HUES64 (cell line): Measurements from ENCODE around the gene ERMAP.

Experiments
- H3K27ac ChIP-seq: 2 replicates; pipeline ENCODE4 v1.7.0; 2013; ENCODE audit warnings: low read depth, low read length, inconsistent platforms
- H3K27me3 ChIP-seq: 2 replicates; pipeline ENCODE4 v1.6.1; 2013; ENCODE audit warnings: mild to moderate bottlenecking, low read length; ENCODE audit not compliant: insufficient read depth
- H3K36me3 ChIP-seq: 2 replicates; pipeline ENCODE4 v1.6.1; 2013; ENCODE audit warnings: mild to moderate bottlenecking, low read length; ENCODE audit not compliant: insufficient read depth
- H3K4me1 ChIP-seq: 2 replicates; pipeline ENCODE4 v1.6.1; 2013; ENCODE audit warnings: mild to moderate bottlenecking, low read length, moderate library complexity; ENCODE audit not compliant: insufficient read depth
- H3K4me3 ChIP-seq: 2 replicates; pipeline ENCODE4 v1.5.1; 2013; ENCODE audit warnings: mild to moderate bottlenecking, low read length, moderate library complexity
- H3K9ac ChIP-seq: 2 replicates; pipeline ENCODE4 v1.6.1; 2013; ENCODE audit warnings: mild to moderate bottlenecking, low read depth, low read length
- H3K9me3 ChIP-seq: 2 replicates; pipeline ENCODE4 v1.6.1; 2013; ENCODE audit warnings: low read depth, low read length; ENCODE audit not compliant: insufficient read depth
- WGBS: fragments of 150-250, 120-280 bp; methylation state at CpG from one replicate; pipeline ENCODE4 v1.1.7; 2013; ENCODE audit warnings: missing lambda C conversion rate; 5-methylcytosine and 5-hydroxymethylcytosine counted together

ERMAP gene

DNA sequence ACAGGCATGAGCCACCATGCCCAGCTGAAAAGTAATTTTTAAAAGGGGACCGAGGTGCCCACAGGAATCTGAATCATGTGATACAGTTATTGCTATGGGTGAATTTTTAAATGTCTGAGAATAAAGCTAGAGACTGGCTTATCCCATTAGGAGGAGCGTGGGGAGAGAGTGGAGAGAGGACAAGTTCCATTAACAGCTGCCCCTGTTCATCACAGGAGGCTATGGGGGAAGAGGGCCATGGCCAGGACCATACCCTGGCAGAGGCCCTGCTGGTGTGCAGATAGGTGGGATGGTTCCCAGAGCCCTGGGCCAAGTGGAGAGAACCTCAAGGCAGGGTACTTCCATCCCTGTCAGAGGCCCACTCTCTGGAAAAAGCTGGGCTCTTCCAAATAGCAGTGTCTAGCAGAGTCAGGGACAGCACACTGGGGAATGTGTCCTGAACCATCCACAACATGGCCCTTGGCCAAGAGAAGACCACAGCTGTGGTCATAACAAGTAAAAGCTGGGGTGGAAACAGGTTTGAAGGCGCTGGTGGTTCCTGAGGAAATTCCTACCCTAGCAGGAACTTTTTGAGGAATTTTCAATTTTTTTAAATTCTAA, 15.8 kb downstream of the ERMAP start:
- WGBS: 90% methylated on average over 2 of the region's 3 CpGs
- Histone ChIP-seq H3K4me1 (no peaks in the 10 kb centered on the region), H3K9me3 (no peaks in the 10 kb centered on the region), H3K9ac (no peak overlapping the region), H3K36me3 (no peaks in the 10 kb centered on the region), H3K4me3 (no peak overlapping the region), H3K27ac (no peak overlapping the region), H3K27me3 (no peaks in the 10 kb centered on the region)

DNA sequence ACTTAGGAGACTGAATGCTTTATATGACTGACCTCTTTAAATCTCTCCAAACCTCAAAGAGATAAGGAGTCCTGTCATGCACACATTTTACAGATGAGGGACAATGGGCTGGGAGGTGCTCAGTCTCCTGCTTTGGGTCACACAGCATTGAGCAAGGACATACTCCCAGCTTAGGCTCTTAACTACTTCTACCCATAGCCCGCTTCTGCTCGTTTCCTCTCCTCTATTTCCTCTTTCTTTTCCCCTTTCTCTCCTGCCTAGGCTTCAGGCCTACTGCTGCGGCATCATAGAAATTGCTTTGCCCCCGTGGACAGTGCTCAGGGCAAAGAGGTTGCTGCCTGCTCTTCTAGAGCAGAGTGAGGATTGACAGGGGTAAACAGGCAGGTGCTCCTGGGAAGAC, 17.1 kb downstream of the ERMAP start:
- H3K9me3 ChIP-seq: no peaks in the 10 kb centered on the region
- H3K36me3 ChIP-seq: no peaks in the 10 kb centered on the region
- no peak overlapping the region for H3K4me3 ChIP-seq
- H3K27ac ChIP-seq: no peak overlapping the region
- 93% methylated on average over 4 of the region's 4 CpGs for WGBS
- no peaks in the 10 kb centered on the region for H3K4me1 ChIP-seq
- no peak overlapping the region for H3K9ac ChIP-seq
- H3K27me3 ChIP-seq: no peaks in the 10 kb centered on the region

DNA sequence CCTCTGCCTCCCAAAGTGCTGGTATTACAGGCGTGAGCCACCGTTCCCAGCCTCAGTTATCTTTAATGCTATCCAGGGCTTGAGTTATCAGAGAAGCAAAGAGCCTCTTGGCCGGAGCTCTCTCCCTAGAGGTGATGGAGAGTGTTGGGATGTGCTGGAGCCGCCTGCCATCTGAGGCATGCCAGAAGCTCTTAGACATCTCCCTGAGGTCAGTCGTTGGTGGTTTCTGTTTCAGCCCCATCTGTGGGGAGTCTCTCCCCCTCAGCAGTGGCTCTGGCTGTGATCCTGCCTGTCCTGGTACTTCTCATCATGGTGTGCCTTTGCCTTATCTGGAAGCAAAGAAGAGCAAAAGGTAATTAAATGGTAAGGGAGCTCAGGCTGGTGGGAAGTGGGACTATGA, 17.9 kb downstream of the ERMAP start:
- WGBS: 84% methylated on average over 5 of the region's 5 CpGs
- no peaks in the 10 kb centered on the region for H3K27me3 ChIP-seq
- no peaks in the 10 kb centered on the region for H3K36me3 ChIP-seq
- no peak overlapping the region for H3K9ac ChIP-seq
- no peaks in the 10 kb centered on the region for H3K9me3 ChIP-seq
- no peaks in the 10 kb centered on the region for H3K4me1 ChIP-seq
- no peak overlapping the region for H3K4me3 ChIP-seq
- H3K27ac ChIP-seq: no peak overlapping the region

DNA sequence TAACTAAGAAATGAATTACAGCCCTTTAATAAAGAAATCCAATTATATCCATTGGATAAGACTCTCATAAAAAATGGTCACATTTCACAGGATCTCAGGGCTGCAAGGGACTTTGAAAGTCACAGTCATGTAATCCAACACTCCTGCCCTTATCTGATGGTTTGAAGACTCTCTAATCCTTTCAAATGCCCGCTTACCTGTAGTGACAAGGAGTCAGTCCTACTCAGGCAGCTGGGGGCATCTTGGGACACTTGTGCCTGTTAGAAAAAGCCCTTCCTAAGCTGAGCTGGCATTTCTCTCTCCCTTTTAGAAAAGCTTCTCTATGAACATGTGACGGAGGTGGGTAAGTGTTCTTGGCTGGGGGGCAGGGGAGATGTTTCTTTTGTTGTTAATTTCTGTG, 18.5 kb downstream of the ERMAP start:
- Histone ChIP-seq H3K27me3 (no peaks in the 10 kb centered on the region), H3K9ac (no peak overlapping the region), H3K4me3 (no peak overlapping the region), H3K9me3 (no peaks in the 10 kb centered on the region), H3K4me1 (no peaks in the 10 kb centered on the region), H3K27ac (no peak overlapping the region), H3K36me3 (no peaks in the 10 kb centered on the region)
- WGBS: 88% methylated on average over 1 of the region's 2 CpGs

DNA sequence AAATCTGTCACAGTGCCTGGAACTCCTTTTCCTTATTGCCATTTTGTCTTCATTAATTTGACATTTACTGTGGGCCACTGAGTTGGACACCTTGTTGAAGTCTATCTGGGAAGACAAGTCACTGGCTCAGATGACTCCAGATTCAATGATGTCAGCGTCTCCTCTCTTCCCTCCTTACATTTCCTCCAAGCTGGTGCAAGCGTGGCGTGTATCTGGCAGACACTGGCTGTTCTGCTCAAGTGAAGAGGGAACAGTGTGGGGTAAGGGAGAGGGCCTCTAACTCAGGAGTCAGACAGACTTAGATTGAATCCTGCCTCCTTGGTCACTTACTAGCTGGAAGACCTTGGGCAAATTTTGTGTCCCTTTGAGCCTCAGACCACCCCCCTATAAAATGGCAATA, 20.8 kb downstream of the ERMAP start:
- Histone ChIP-seq H3K9me3 (no peaks in the 10 kb centered on the region), H3K27ac (no peak overlapping the region), H3K4me3 (no peak overlapping the region), H3K27me3 (no peaks in the 10 kb centered on the region), H3K4me1 (no peaks in the 10 kb centered on the region), H3K36me3 (peaks cover 4% of the 10 kb centered on the region; the same call in 1 of the 2 replicates), H3K9ac (no peak overlapping the region)
- WGBS: 64% methylated on average over 3 of the region's 3 CpGs

DNA sequence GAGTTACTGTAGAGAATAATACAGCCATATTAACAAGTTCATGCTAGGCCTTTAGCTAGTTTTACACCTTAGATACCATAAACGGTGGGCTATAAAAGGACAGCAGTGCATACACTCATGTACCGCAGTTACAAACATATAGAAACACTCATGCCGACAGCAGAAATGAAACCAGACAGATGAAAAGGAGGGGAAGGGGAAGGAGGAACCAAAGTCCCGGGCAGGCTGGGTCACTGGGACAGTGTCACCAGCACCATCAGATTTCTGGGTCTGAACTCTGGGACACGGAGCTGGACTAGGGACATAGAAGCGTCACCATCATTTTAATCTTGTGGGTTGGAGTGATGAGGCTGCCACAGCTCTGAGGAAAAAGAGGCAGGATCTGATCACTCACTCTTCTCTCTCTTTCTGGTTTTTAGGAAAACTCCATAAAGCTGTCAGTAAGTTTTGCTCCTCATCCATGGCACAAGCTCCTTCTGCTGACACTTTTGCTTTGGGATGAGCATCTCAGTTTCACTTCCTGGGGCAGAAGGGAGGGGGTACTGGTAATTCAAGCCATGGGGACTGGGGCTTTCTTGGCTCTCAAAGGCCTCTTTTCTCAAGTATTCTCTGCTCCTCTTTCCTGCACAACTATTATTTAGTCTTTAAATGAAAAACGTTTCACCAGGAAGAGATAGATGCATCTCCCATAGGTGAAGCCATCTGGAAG, 21.7 kb downstream of the ERMAP start:
- H3K9ac ChIP-seq: no peak overlapping the region
- no peaks in the 10 kb centered on the region for H3K27me3 ChIP-seq
- H3K36me3 ChIP-seq: peaks cover 4% of the 10 kb centered on the region; the same call in 1 of the 2 replicates
- H3K9me3 ChIP-seq: no peaks in the 10 kb centered on the region
- WGBS: 94% methylated on average over 7 of the region's 7 CpGs
- no peak overlapping the region for H3K4me3 ChIP-seq
- no peaks in the 10 kb centered on the region for H3K4me1 ChIP-seq
- no peak overlapping the region for H3K27ac ChIP-seq

DNA sequence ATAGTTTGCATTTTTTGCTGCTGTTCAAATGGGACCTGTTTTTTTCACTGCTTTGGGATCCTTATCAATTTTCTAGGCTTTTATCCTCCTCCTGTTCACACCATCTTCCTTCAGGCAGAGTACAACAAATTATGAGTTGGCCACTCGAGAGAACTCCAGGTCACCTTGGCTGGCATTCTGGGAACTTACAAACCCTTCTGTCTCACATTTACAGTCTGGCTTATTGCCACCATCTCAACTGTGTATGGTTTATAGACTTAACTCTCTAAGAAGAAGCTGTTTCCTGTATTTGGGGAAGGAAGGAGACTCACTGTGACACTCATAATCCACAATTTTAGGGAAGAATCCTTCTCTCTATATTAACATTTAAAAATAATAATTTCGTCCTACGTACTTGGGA, 24.1 kb downstream of the ERMAP start:
- Histone ChIP-seq H3K4me3 (no peak overlapping the region), H3K27ac (no peak overlapping the region), H3K9me3 (no peaks in the 10 kb centered on the region), H3K9ac (no peak overlapping the region), H3K4me1 (peaks cover 6% of the 10 kb centered on the region), H3K27me3 (no peaks in the 10 kb centered on the region), H3K36me3 (peaks cover 4% of the 10 kb centered on the region; the same call in 1 of the 2 replicates)
- 87% methylated on average over 3 of the region's 3 CpGs for WGBS

DNA sequence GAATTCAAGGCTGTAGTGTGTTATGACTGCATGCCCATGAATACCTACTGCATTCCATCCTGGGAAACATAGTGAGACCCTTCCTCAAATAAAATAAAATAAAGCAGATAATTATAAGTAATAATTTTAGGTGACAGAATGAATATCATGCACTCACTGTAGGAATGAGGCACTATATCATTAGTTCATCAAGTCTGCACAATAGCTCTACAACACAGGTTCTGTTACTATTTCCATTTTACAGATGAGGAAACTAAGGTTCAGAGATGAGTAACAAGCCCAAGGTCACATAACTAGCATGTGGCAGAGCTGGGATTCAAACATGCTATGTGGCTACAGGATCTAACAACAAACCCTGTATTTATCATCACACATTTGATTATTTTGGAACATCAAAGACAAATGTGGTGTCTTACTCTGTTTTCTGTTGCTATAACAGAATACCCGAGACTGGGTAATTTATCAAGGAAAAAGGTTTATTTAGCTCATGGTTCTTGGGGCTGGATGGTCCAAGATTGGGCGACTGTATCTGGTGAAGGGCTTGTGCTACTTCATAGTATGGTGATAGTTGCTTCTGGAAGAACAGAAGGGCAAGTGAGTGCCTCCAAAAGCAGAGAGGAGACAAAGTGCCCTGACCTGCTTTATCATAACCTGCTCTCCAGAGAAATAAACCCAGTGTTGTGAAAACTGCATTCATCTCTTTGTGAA, 24.7 kb downstream of the ERMAP start:
- Histone ChIP-seq H3K27ac (no peak overlapping the region), H3K36me3 (peaks cover 4% of the 10 kb centered on the region; the same call in 1 of the 2 replicates), H3K9ac (no peak overlapping the region), H3K4me3 (no peak overlapping the region), H3K27me3 (no peaks in the 10 kb centered on the region), H3K9me3 (no peaks in the 10 kb centered on the region), H3K4me1 (peaks cover 6% of the 10 kb centered on the region)
- 94% methylated on average over 2 of the region's 2 CpGs for WGBS

DNA sequence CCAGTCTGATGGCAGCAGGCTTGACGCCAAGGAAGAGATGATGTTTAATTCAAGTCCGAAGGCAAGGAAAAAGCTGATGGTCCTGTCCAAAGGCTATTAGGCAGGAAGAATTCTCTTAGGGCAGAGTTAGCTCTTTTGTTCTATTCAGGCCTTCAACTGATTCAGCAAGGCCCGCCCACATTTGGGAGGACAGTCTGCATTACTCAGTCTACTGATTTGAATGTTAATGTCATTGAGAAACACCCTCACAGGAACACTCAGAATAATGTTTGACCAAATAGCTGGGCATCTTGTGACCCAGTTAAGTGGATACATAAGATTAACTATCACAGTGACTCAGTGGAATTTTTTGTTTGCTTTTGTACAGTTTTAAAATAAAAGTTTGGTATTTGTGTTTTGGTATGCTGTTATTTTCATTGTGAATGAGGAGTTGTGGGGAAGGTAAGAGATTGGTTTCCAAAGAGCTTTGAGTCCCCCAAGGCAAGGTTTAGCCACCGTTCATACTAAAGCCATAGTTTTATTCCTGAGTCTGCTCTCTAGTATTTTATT, 27.7 kb downstream of the ERMAP start:
- H3K27me3 ChIP-seq: no peaks in the 10 kb centered on the region
- peaks cover 20% of the 10 kb centered on the region for H3K4me1 ChIP-seq
- H3K36me3 ChIP-seq: peaks cover 16% of the 10 kb centered on the region
- WGBS: 96% methylated on average over 3 of the region's 4 CpGs
- no peak overlapping the region for H3K27ac ChIP-seq
- H3K9ac ChIP-seq: no peak overlapping the region
- H3K9me3 ChIP-seq: no peaks in the 10 kb centered on the region
- no peak overlapping the region for H3K4me3 ChIP-seq

DNA sequence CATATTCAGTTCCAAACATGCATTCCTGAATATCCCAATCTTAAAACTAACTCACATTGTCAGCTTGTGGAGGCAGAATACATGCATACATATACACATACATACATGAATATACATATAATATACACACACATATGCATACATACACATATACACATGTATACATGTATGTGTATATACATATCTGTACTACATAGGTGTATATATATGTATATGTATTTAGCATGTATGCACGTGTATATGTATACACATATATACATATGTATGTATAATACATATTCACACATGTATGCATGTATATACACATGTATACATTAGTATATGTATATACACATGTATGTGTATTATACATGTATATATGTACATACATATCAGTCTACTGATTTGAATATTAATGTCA, 28.3 kb downstream of the ERMAP start:
- H3K4me3 ChIP-seq: peak overlapping the region; percentile 87
- no CpG with 5 or more reads among the region's 1 CpG for WGBS
- peaks cover 19% of the 10 kb centered on the region for H3K36me3 ChIP-seq

DNA sequence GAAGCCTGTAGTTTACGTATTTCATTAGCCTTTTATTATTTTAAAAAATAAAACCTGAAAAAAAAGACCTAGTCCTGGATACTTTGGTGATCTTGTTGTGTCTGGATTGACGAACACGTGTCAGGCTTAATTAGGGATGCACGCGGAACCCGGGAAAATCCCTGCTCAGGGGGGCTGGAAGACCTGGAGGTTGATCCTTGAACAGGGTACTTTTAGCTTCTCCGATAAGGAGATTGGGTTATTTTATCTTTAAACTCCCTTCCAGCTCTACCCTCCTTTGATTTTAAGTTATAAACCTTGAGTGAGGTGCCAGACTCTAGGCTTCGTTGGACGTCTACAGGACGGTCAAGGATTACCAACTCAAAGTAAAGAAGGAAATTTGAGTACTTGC, 28.9 kb downstream of the ERMAP start:
- WGBS: 3% methylated on average over 8 of the region's 10 CpGs
- Histone ChIP-seq H3K4me1 (peaks cover 20% of the 10 kb centered on the region), H3K27me3 (no peaks in the 10 kb centered on the region), H3K4me3 (peak overlapping the region; percentile 87), H3K27ac (no peak overlapping the region), H3K9ac (peak overlapping the region; percentile 79), H3K9me3 (no peaks in the 10 kb centered on the region), H3K36me3 (peaks cover 26% of the 10 kb centered on the region)

More for the DNA sequence above, 28.3 kb downstream of the ERMAP start:
- Histone ChIP-seq H3K27ac (no peak overlapping the region), H3K9ac (no peak overlapping the region), H3K27me3 (no peaks in the 10 kb centered on the region), H3K9me3 (no peaks in the 10 kb centered on the region), H3K4me1 (peaks cover 20% of the 10 kb centered on the region)
